Heart right ventricle (tissue), 16 donors: ENCODE results near the gene CCR6. TPM values are rescaled to one million over a fixed set of nuclear protein-coding genes. Genes with fewer than 3 reads are reported as not detected.

Experiments
- ATAC-seq, 8 donors: fragments of 200-7000 bp; cut with Tn5 transposase; one replicate each; pipeline ENCODE4 v1.9.1; 2020; ENCODE audit warnings: mild to moderate bottlenecking in 8 of 8, moderate library complexity in 8 of 8, moderate number of reproducible peaks in 1 of 8
- DNase-seq, 2 donors: peaks; one replicate each; pipeline ENCODE4 v3.0.0-alpha.2; 2020
- H3K27ac ChIP-seq, 10 donors: fragments of 200-600 bp; sonication (generic) in 2 of 10; one replicate each; pipeline versions ENCODE4 v1.5.0 to v1.8.0; 2020 to 2022; ENCODE audit warnings: mild to moderate bottlenecking in 3 of 10
- H3K27me3 ChIP-seq, 7 donors: fragments of 200-600 bp; one replicate each; pipeline ENCODE4 v1.8.0; 2021 to 2022; ENCODE audit warnings: mild to moderate bottlenecking in 2 of 7
- H3K36me3 ChIP-seq, 9 donors: fragments of 200-600 bp; sonication (generic) in 1 of 9; one replicate each; pipeline versions ENCODE4 v1.5.0 to v1.8.0; 2020 to 2022; ENCODE audit warnings: mild to moderate bottlenecking in 2 of 9
- H3K4me1 ChIP-seq, 9 donors: fragments of 200-600 bp; sonication (generic) in 1 of 9; one replicate each; pipeline versions ENCODE4 v1.5.0 to v1.8.0; 2020 to 2022; ENCODE audit warnings: mild to moderate bottlenecking in 4 of 9
- H3K4me3 ChIP-seq, 10 donors: fragments of 200-600 bp; sonication (generic) in 2 of 10; one replicate each; pipeline versions ENCODE4 v1.5.0 to v1.8.0; 2020 to 2022; ENCODE audit warnings: mild to moderate bottlenecking in 7 of 10, moderate library complexity in 2 of 10
- H3K9me3 ChIP-seq, 11 donors: fragments of 200-600 bp in 10 of 11; sonication (generic) in 2 of 11; one replicate each; pipeline versions ENCODE4 v1.5.0 to v1.8.0; 2013 to 2022; ENCODE audit warnings: mild to moderate bottlenecking in 2 of 11, control low read depth in 1 of 11, moderate library complexity in 1 of 11
- CTCF ChIP-seq, 9 donors: fragments of 200-600 bp; sonication (generic) in 2 of 9; IDR thresholded peaks; one replicate each; pipeline versions ENCODE4 v1.5.0 to v1.8.0; 2021 to 2022; ENCODE audit warnings: antibody characterized with exemption in 9 of 9, mild to moderate bottlenecking in 5 of 9, moderate library complexity in 1 of 9
- WGBS, 2 donors: extraction: QIAGEN DNeasy Blood & Tissue Kit; methylation state at CpG; one replicate each; pipeline ENCODE4 v1.1.7; 2013; ENCODE audit warnings: inconsistent platforms in 1 of 2; 5-methylcytosine and 5-hydroxymethylcytosine counted together
- intact Hi-C, 10 donors: fragments of 100-400 bp; cut with DNase I; formaldehyde crosslinking; loops; one replicate each; pipeline versions ENCODE4 v1.11.1 to v1.14.2; 2022
- polyA plus RNA-seq, 2 donors: library from polyadenylated mRNA; stranded (reverse); fragments of 200-250 nt; gene quantifications; one replicate each; pipeline ENCODE4 v1.2.3, GENCODE V29; 2013
- total RNA-seq, 10 donors: library from RNA; stranded (reverse); fragmentation: NEBNext Ultra II Directional in 3 of 10; extraction: Animal tissue kit (Norgen Biotek cat#: 25700) in 3 of 10; gene quantifications; one replicate each; pipeline versions ENCODE4 v1.2.1 to v1.2.4, GENCODE V29; 2021 to 2023
- donor health status: Arrhythmogenic right ventricular cardiomyopathy.
- donor health status: ischemic (EF 13 %, LVEDD 7.1; RV severe dilation, severe dysfunction).
- donor health status: healthy with polysubstance abuse.
- donor health status: DM: no; HTN: yes; CAD: no.
- donor health status: DM: no; HTN: no; CAD: no.
- donor health status: ischemic (EF 25% LVEDD 6.9; RV normal size, moderate dysfunction).
- donor health status: ischemic (EF 25% LVEDD 5.7; RV mildly dilated, moderate dysfunction).
- donor health status: healthy.
- donor health status: DM: yes; HTN: yes; CAD: no.
- donor health status: Ischemic cardiomyopathy.
- donor health status: ischemic (EF 35%, LVEDD 5.7; RV mildly dilated, moderate dysfunction).
- donor health status: nonischemic (EF 11% LVEDD 7.7; RV severe dilation, severe dysfunction).
- donor health status: DM: yes; HTN: yes; CAD: no.
- donor health status: PGD.
- donor health status: ischemic (EF 29% LVEDD 5.4; RV normal size, mild dysfunction).
- donor health status: nonischemic (EF 23%, LVEDD 6.1; RV moderate dilation, normal function).

The CCR6 gene
- total and polyA plus RNA-seq, 12 donors = 0.13 to 0.37 (median 0.16) TPM; not detected in 9

GRCh38 chr6:167125410-167125809 lies 2.5 kb downstream of the CCR6 start:
- no peaks in the 10 kb centered on the region for H3K36me3 ChIP-seq
- WGBS, 2 donors = 86 to 87% methylated on average over 4 of the region's 4 CpGs
- DNase-seq (no peak), ATAC-seq (no peak)
- no peak overlapping the region for H3K27ac ChIP-seq
- H3K4me1 ChIP-seq = peaks cover 0 to 3% (median 0%) of the 10 kb centered on the region in 9 donors
- no peak for TF ChIP-seq CTCF (IDR thresholded peaks at IDR 0.05)
- intact Hi-C loops = no loop called here
- peaks cover 0 to 20% (median 15%) of the 10 kb centered on the region in 7 donors for H3K27me3 ChIP-seq
- no peaks in the 10 kb centered on the region for H3K9me3 ChIP-seq
- no peak overlapping the region for H3K4me3 ChIP-seq

GRCh38 chr6:167125855-167126349 lies 3.0 kb downstream of the CCR6 start:
- intact Hi-C loops = no loop called here
- DNase-seq = no peak
- 92 to 94% methylated on average over 3 of the region's 3 CpGs for WGBS, 2 donors
- Histone ChIP-seq H3K9me3 (no peaks in the 10 kb centered on the region), H3K27me3 (peaks cover 0 to 16% (median 12%) of the 10 kb centered on the region in 7 donors), H3K27ac (no peak overlapping the region), H3K36me3 (no peaks in the 10 kb centered on the region), H3K4me3 (no peak overlapping the region), H3K4me1 (peaks cover 0 to 1% (median 0%) of the 10 kb centered on the region in 9 donors)
- no peak for ATAC-seq
- no peak for TF ChIP-seq CTCF (IDR thresholded peaks at IDR 0.05)

DNA sequence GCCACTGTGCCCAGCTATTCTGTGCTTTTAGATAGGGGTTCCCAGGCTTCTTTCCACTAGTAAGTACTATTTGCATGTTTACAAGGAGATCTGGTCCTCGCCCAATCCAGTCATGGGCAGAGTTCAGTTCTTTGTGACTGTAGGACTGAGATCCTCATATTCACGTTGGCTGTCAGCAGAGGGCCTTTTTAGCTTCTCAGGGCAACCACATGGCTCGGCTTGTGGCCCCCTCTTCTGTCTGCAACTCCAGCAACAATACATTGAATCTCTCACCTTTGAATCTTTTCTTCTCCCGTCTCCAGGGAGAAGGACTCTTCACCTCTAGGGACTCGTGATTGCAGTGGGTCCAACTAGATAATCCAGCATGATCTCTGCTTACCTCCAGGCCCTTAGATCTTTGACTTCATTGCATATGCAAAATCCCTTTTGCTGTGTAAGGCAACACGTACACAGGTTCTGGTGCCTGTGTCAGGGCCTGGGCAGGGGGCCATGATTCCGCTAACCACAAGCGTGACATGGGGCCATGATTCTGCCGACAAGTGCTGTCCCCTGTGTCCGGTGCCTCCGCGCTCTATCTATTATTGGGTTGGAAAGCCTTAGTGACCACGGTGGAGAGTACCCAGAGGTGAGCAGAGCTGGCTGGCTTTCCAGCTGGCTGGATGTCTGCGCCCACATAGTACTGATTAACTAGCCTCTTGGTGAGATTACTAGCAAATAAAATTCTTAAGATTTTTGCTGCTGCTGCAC lies 5.1 kb downstream of the CCR6 start:
- peaks cover 0 to 1% (median 0%) of the 10 kb centered on the region in 7 donors for H3K27me3 ChIP-seq
- no peak for TF ChIP-seq CTCF (IDR thresholded peaks at IDR 0.05)
- intact Hi-C loops = no loop called here
- H3K36me3 ChIP-seq = no peaks in the 10 kb centered on the region
- DNase-seq (no peak), ATAC-seq (no peak)
- H3K4me3 ChIP-seq = no peak overlapping the region
- H3K27ac ChIP-seq = no peak overlapping the region
- no peaks in the 10 kb centered on the region for H3K9me3 ChIP-seq
- WGBS, 2 donors = 84 to 88% methylated on average over 14 of the region's 14 CpGs
- H3K4me1 ChIP-seq = no peaks in the 10 kb centered on the region

- DNase-seq (no peak), ATAC-seq (no peak)
- WGBS, 2 donors = 72 to 73% methylated on average over 6 of the region's 6 CpGs
- intact Hi-C loops = no loop called here
- no peak for TF ChIP-seq CTCF (IDR thresholded peaks at IDR 0.05)
- H3K27ac ChIP-seq = no peak overlapping the region
- no peak overlapping the region for H3K4me3 ChIP-seq
- no peaks in the 10 kb centered on the region for H3K36me3 ChIP-seq
- no peaks in the 10 kb centered on the region for H3K27me3 ChIP-seq
- H3K4me1 ChIP-seq = no peaks in the 10 kb centered on the region
- H3K9me3 ChIP-seq = no peaks in the 10 kb centered on the region
These were observed 6.3 kb downstream of the CCR6 start for GRCh38 chr6:167129159-167129558.
